Stomach (tissue), 19 donors: ENCODE results near the gene TMCC2. TPM values are rescaled to one million over a fixed set of nuclear protein-coding genes. Genes with fewer than 3 reads are reported as not detected.
A peak's percentile ranks its signal among the peaks of the same experiment; 100 is the strongest.
"Not testable (repeated sequence)": the region's sequence is repeated elsewhere in the genome, so short reads cannot be mapped to it uniquely, and the experiment has no call there.

Experiments used
- DNase-seq, 2 donors: peaks; one replicate each; pipeline versions ENCODE4 v3.0.0 to v3.0.0-alpha.2; 2013 to 2019
- H3K27ac ChIP-seq, 5 donors: fragments of 200-600 bp in 4 of 5; sonication (generic) in 4 of 5; one replicate each; pipeline ENCODE4 v1.5.1; 2013 to 2019; ENCODE audit warnings: mild to moderate bottlenecking in 1 of 5, moderate library complexity in 1 of 5
- H3K27me3 ChIP-seq, 3 donors: fragments of 200-600 bp; sonication (generic); one replicate each; pipeline ENCODE4 v1.5.1; 2017 to 2019; ENCODE audit warnings: mixed run types in 1 of 3
- H3K36me3 ChIP-seq, 4 donors: fragments of 200-600 bp; sonication (generic); 1 replicate in 3 of 4; 2 replicates in 1 of 4; pipeline ENCODE4 v1.5.1; 2016 to 2019
- H3K4me1 ChIP-seq, 4 donors: fragments of 200-600 bp; sonication (generic); one replicate each; pipeline ENCODE4 v1.5.1; 2016 to 2019
- H3K4me3 ChIP-seq, 4 donors: fragments of 200-600 bp; sonication (generic) in 3 of 4; one replicate each; pipeline ENCODE4 v1.5.1; 2016 to 2019; ENCODE audit warnings: mild to moderate bottlenecking in 1 of 4
- H3K9me3 ChIP-seq, 4 donors: fragments of 200-600 bp; sonication (generic); one replicate each; pipeline ENCODE4 v1.5.1; 2016 to 2019
- EP300 ChIP-seq: sonication (generic); formaldehyde crosslinking; IDR thresholded peaks from one replicate; pipeline ENCODE4 v1.6.1; 2017; ENCODE audit warnings: antibody characterized with exemption
- POLR2A ChIP-seq, 4 donors: fragments of 450-650 bp; IDR thresholded peaks; one replicate each; pipeline ENCODE4 v1.6.1; 2016; ENCODE audit warnings: antibody characterized with exemption in 4 of 4, control low read depth in 2 of 4, mild to moderate bottlenecking in 1 of 4, moderate library complexity in 1 of 4
- POLR2AphosphoS5 ChIP-seq, 3 donors: sonication (generic); formaldehyde crosslinking; IDR thresholded peaks; one replicate each; pipeline ENCODE4 v1.6.1; 2016; ENCODE audit warnings: antibody characterized with exemption in 3 of 3
- WGBS, 5 donors: extraction: QIAGEN DNeasy Blood & Tissue Kit in 3 of 5; methylation state at CpG; one replicate each; pipeline versions ENCODE4 v1.1.5 to v1.1.7; 2013 to 2018; 5-methylcytosine and 5-hydroxymethylcytosine counted together
- intact Hi-C: fragments of 100-400 bp; cut with DNase I; formaldehyde crosslinking; loops from one replicate; pipeline ENCODE4 v1.15.1; 2023; ENCODE audit warnings: low total_unique reads
- long read RNA-seq, 10 donors: transcript quantifications; one replicate each; lab custom pipeline, GENCODE V29; 2026
- polyA plus RNA-seq, 3 donors: library from polyadenylated mRNA; stranded (reverse); fragments of 200-250 nt; gene quantifications; one replicate each; pipeline ENCODE4 v1.2.3, GENCODE V29; 2013
- total RNA-seq, 5 donors: library from RNA; depleted of rRNA; stranded (reverse); fragments of >200 nt; gene quantifications; one replicate each; pipeline versions ENCODE4 v1.1.0 to v1.2.3, GENCODE V29; 2014 to 2016
- TF ChIP-seq, protein P1 (sequence below), 7 experiments: fragments of 450-650 bp in 4 of 7; fragments of 200-600 bp in 3 of 7; sonication (generic) in 3 of 7; IDR thresholded peaks; one replicate each; pipeline ENCODE4 v1.5.1; 2016 to 2019; ENCODE audit warnings: antibody characterized with exemption in 7 of 7, control low read depth in 2 of 7, mild to moderate bottlenecking in 1 of 7
- donor health status: healthy with polysubstance abuse.
- donor health status: Bipolar disorder and iron deficiency.
- donor health status: healthy.

TMCC2 gene, protein sequence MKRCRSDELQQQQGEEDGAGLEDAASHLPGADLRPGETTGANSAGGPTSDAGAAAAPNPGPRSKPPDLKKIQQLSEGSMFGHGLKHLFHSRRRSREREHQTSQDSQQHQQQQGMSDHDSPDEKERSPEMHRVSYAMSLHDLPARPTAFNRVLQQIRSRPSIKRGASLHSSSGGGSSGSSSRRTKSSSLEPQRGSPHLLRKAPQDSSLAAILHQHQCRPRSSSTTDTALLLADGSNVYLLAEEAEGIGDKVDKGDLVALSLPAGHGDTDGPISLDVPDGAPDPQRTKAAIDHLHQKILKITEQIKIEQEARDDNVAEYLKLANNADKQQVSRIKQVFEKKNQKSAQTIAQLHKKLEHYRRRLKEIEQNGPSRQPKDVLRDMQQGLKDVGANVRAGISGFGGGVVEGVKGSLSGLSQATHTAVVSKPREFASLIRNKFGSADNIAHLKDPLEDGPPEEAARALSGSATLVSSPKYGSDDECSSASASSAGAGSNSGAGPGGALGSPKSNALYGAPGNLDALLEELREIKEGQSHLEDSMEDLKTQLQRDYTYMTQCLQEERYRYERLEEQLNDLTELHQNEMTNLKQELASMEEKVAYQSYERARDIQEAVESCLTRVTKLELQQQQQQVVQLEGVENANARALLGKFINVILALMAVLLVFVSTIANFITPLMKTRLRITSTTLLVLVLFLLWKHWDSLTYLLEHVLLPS
- total RNA-seq = 1 to 10 TPM in 2 of 5 donors, under 1 TPM in 1, not detected in 2; 0.45 to 3.1 (median 1.4) TPM
- 1 to 10 TPM in 2 of 3 donors, under 1 TPM in 1; 0.78 to 1.8 (median 1.5) TPM for polyA plus RNA-seq
- long read RNA-seq, donor 1, partial matches to known transcripts = 0 of 1 reads
- long read RNA-seq, donor 1, other reads (novel, unspliced or antisense) = 0 of 1 reads
- long read RNA-seq, donor 2 = 0 reads
- long read RNA-seq, donor 3 = 0 reads
- long read RNA-seq, donor 4 = 0 reads
- long read RNA-seq, donor 5, partial matches to known transcripts = 0 of 1 reads
- long read RNA-seq, donor 5, other reads (novel, unspliced or antisense) = 0 of 1 reads
- long read RNA-seq, donor 6 = 0 reads
- long read RNA-seq, donor 7, partial matches to known transcripts = 0 of 2 reads
- long read RNA-seq, donor 7, other reads (novel, unspliced or antisense) = 0 of 2 reads
- long read RNA-seq, donor 8, partial matches to known transcripts = 0 of 1 reads
- long read RNA-seq, donor 8, other reads (novel, unspliced or antisense) = 0 of 1 reads
- long read RNA-seq, donor 9 = 0 reads
- long read RNA-seq, donor 10 = 0 reads

DNA sequence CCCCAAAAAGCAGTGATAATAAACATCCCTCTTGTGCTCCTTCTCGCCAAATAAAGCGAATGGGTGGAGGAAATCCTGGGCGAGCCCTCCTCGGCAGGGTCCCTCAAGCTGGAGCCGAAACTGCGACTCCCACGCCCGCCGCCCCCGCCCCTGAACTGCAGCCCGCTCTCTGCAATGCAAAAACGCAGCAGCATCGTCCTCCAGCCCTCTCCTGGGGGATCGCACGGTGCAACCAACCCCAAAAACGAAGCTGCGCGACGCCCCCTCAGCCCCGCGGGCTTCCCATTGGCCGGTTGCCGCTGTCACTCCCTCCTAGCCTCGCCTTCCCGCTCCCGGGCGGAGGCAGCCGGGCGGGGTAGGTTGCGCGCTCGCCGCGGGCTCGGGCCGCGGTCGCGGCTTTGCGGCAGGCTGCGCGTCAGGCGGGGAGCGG lies at the start of gene TMCC2:
TMCC2 (plus strand) TSS at position 363 of the 430 bp plus-strand sequence. CDS start 619 bp downstream, outside the sequence.
- H3K27ac ChIP-seq = peak within 1 kb of the TSS in 2 of 5 donors; percentile 42 to 59
- peaks cover 19 to 36% (median 33%) of the 10 kb centered on the region in 4 donors for H3K4me1 ChIP-seq
- H3K36me3 ChIP-seq = no peaks in the 10 kb centered on the region
- intact Hi-C loops = no loop called here
- peaks cover 0 to 19% (median 6%) of the 10 kb centered on the region in 3 donors for H3K27me3 ChIP-seq
- no peaks in the 10 kb centered on the region for H3K9me3 ChIP-seq
- DNase-seq = peak; percentile 81 to 97
- peak within 1 kb of the TSS; percentile 60 to 73 (median 68) for H3K4me3 ChIP-seq
- 0 to 4% (median 1%) methylated on average over 10 to 44 of the region's 44 CpGs for WGBS, 5 donors
- no peak for TF ChIP-seq POLR2A (IDR thresholded peaks at IDR 0.05)
- peak; percentile 13 to 69 (median 47) for TF ChIP-seq POLR2AphosphoS5 (IDR thresholded peaks at IDR 0.05)

DNA sequence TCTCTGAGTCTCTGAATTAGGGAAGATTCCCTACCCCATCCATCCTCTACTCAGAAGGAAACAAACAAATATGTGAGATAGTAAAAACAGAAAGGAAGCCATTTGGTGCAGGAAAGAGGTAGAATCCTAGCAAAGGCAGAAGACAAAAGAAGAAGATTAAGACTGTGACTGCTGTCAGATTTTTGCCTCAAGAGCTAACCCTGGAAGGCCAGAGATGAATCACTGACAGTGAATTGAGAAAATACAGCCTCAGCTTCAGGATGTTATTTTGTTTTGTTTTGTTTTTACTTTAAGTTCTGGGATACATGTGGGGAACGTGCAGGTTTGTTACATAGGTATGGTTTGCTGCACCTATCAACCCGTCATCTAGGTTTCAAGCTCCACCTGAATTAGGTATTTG lies 47.9 kb upstream of the TMCC2 start:
- H3K9me3 ChIP-seq = no peaks in the 10 kb centered on the region
- TF ChIP-seq, protein P1, sequence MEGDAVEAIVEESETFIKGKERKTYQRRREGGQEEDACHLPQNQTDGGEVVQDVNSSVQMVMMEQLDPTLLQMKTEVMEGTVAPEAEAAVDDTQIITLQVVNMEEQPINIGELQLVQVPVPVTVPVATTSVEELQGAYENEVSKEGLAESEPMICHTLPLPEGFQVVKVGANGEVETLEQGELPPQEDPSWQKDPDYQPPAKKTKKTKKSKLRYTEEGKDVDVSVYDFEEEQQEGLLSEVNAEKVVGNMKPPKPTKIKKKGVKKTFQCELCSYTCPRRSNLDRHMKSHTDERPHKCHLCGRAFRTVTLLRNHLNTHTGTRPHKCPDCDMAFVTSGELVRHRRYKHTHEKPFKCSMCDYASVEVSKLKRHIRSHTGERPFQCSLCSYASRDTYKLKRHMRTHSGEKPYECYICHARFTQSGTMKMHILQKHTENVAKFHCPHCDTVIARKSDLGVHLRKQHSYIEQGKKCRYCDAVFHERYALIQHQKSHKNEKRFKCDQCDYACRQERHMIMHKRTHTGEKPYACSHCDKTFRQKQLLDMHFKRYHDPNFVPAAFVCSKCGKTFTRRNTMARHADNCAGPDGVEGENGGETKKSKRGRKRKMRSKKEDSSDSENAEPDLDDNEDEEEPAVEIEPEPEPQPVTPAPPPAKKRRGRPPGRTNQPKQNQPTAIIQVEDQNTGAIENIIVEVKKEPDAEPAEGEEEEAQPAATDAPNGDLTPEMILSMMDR (IDR thresholded peaks at IDR 0.05) = no peak
- TF ChIP-seq POLR2AphosphoS5 (IDR thresholded peaks at IDR 0.05) = no peak
- no peak for TF ChIP-seq POLR2A (IDR thresholded peaks at IDR 0.05)
- TF ChIP-seq EP300 = no peak
- H3K4me1 ChIP-seq = peaks cover 0 to 31% (median 11%) of the 10 kb centered on the region in 4 donors
- intact Hi-C loops = no loop called here
- WGBS, 5 donors = 69 to 86% (median 80%) methylated on average over 2 of the region's 2 CpGs
- peaks cover 0 to 30% (median 11%) of the 10 kb centered on the region in 4 donors for H3K36me3 ChIP-seq
- no peak overlapping the region for H3K27ac ChIP-seq
- DNase-seq = no peak
- H3K4me3 ChIP-seq = no peak overlapping the region
- H3K27me3 ChIP-seq = no peaks in the 10 kb centered on the region

DNA sequence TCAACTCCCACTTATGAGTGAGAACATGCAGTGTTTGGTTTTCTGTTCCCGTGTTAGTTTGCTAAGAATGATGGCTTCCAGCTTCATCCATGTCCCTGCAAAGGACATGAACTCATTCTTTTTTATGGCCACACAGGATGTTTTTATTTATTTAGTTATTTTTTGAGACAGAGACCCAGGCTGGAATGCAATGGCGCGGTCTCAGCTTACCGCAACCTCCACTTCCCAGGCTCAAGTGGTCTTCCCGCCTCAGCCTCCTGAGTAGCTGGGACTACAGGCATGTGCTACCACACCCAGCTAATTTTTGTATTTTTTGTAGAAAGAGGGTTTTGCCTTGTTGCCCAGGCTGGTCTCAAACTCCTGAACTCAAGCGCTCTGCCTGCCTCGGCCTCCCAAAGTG lies 47.4 kb upstream of the TMCC2 start:
- intact Hi-C loops, H3K9me3 ChIP-seq, DNase-seq, H3K4me3 ChIP-seq, H3K27me3 ChIP-seq, H3K27ac ChIP-seq: not testable (repeated sequence)
- peaks cover 0 to 26% (median 9%) of the 10 kb centered on the region in 4 donors for H3K4me1 ChIP-seq
- WGBS, 5 donors = 82 to 97% (median 86%) methylated on average over 6 to 7 of the region's 7 CpGs
- H3K36me3 ChIP-seq = peaks cover 0 to 32% (median 11%) of the 10 kb centered on the region in 4 donors

DNA sequence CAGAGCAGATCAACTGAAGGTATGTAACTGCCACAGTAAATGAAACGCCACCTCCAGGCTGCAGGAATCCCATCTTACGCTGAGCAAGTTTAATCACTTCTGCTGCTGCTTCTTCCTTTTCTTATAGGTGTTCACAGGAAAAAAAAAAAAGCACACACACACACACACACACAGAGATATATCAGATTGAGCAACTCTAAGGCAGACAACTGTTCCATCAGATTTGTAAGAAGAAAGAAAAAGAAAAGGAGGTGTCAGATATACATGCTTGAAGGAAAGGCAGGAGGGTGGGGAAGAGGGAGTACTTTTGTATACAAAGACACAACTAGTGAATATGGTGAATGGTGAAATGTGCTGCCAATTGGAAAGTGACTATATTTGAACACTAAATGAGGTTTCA lies 44.8 kb upstream of the TMCC2 start:
- WGBS, 5 donors = 85 to 97% (median 94%) methylated on average over 2 of the region's 2 CpGs
- no peaks in the 10 kb centered on the region for H3K27me3 ChIP-seq
- peaks cover 6 to 50% (median 20%) of the 10 kb centered on the region in 4 donors for H3K36me3 ChIP-seq
- peak overlapping the region in 1 of 5 donors; percentile 15 for H3K27ac ChIP-seq
- TF ChIP-seq EP300 (no peak), POLR2A (IDR thresholded peaks at IDR 0.05) (no peak), POLR2AphosphoS5 (IDR thresholded peaks at IDR 0.05) (no peak)
- TF ChIP-seq, protein P1 (IDR thresholded peaks at IDR 0.05) = no peak
- no peak overlapping the region for H3K4me3 ChIP-seq
- intact Hi-C loops = no loop called here
- peaks cover 0 to 28% (median 11%) of the 10 kb centered on the region in 4 donors for H3K4me1 ChIP-seq
- no peaks in the 10 kb centered on the region for H3K9me3 ChIP-seq
- DNase-seq = no peak
